Neural progenitor cell (in vitro differentiated cells): ENCODE measurements around the gene SATB1. TPM values are rescaled to one million over a fixed set of nuclear protein-coding genes. Genes with fewer than 3 reads are reported as not detected.

ENCODE experiments used
- DNase-seq: peaks from one replicate; pipeline ENCODE4 v3.0.0-alpha.2; 2016; ENCODE audit warnings: low spot score
- H2AFZ ChIP-seq: fragments of 200-600 bp; sonication (generic); replicated peaks from 2 replicates; pipeline ENCODE4 v1.6.1; 2016; ENCODE audit warnings: antibody characterized with exemption
- H3F3A ChIP-seq: fragments of 200-600 bp; sonication (generic); 2 replicates; pipeline ENCODE4 v1.6.1; 2016; ENCODE audit warnings: antibody characterized with exemption, low read depth
- H3K27ac ChIP-seq: fragments of 200-600 bp; sonication (generic); 2 replicates; pipeline ENCODE4 v1.5.1; 2016; ENCODE audit warnings: mild to moderate bottlenecking
- H3K27me3 ChIP-seq: fragments of 200-600 bp; sonication (generic); 2 replicates; pipeline ENCODE4 v1.6.1; 2016; ENCODE audit warnings: mild to moderate bottlenecking, moderate library complexity
- H3K36me3 ChIP-seq: fragments of 200-600 bp; sonication (generic); 2 replicates; pipeline ENCODE4 v1.5.1; 2016
- H3K4me1 ChIP-seq: fragments of 200-600 bp; sonication (generic); 2 replicates; pipeline ENCODE4 v1.6.1; 2016; ENCODE audit warnings: mixed run types
- H3K4me2 ChIP-seq: fragments of 200-600 bp; sonication (generic); 2 replicates; pipeline ENCODE4 v1.6.1; 2016
- H3K4me3 ChIP-seq: fragments of 200-600 bp; sonication (generic); 2 replicates; pipeline ENCODE4 v1.5.1; 2016
- H3K79me2 ChIP-seq: fragments of 200-600 bp; sonication (generic); 2 replicates; pipeline ENCODE4 v1.6.1; 2016; ENCODE audit warnings: low read depth
- H3K9ac ChIP-seq: fragments of 200-600 bp; sonication (generic); 2 replicates; pipeline ENCODE4 v1.6.1; 2016
- H3K9me3 ChIP-seq: fragments of 200-600 bp; sonication (generic); 2 replicates; pipeline ENCODE4 v1.5.1; 2016; ENCODE audit warnings: low read depth
- H4K20me1 ChIP-seq: fragments of 200-600 bp; sonication (generic); 2 replicates; pipeline ENCODE4 v1.6.1; 2016; ENCODE audit warnings: low read depth
- H3K27ac Mint-ChIP-seq: 3 replicates; pipeline ENCODE4 v1.8.0; 2021; ENCODE audit warnings: mixed read lengths
- H3K27me3 Mint-ChIP-seq: 2 replicates; pipeline ENCODE4 v1.8.0; 2022; ENCODE audit warnings: low read depth, mild to moderate bottlenecking, inconsistent platforms, moderate library complexity, mixed read lengths; ENCODE audit not compliant: insufficient read depth
- H3K36me3 Mint-ChIP-seq: 3 replicates; pipeline ENCODE4 v1.8.0; 2021; ENCODE audit warnings: mixed read lengths
- H3K4me1 Mint-ChIP-seq: 3 replicates; pipeline ENCODE4 v1.8.0; 2021; ENCODE audit warnings: mixed read lengths
- H3K4me3 Mint-ChIP-seq: 3 replicates; pipeline ENCODE4 v1.8.0; 2021; ENCODE audit warnings: mild to moderate bottlenecking, moderate library complexity, mixed read lengths
- H3K9me3 Mint-ChIP-seq: 3 replicates; pipeline ENCODE4 v1.8.0; 2020; ENCODE audit warnings: mixed read lengths
- CTCF ChIP-seq: fragments of 200-600 bp; sonication (generic); IDR thresholded peaks from 2 replicates; pipeline ENCODE4 v1.5.1; 2017; ENCODE audit warnings: antibody characterized with exemption, mild to moderate bottlenecking
- EZH2 ChIP-seq: fragments of 200-600 bp; sonication (generic); IDR thresholded peaks from 2 replicates; pipeline ENCODE4 v1.6.1; 2017; ENCODE audit warnings: antibody characterized with exemption, mild to moderate bottlenecking, moderate library complexity
- EZH2phosphoT487 ChIP-seq: fragments of 200-600 bp; sonication (generic); IDR thresholded peaks from 2 replicates; pipeline ENCODE4 v1.6.1; 2017; ENCODE audit warnings: antibody characterized with exemption
- total RNA-seq: library from RNA; depleted of rRNA; stranded (reverse); fragments of >200 nt; gene quantifications from 2 replicates; pipeline ENCODE4 v1.2.3, GENCODE V29; 2015; ENCODE audit warnings: low replicate concordance

SATB1 gene
- total RNA-seq, 1 donor from 2014 or later, result 38.6 TPM

DNA sequence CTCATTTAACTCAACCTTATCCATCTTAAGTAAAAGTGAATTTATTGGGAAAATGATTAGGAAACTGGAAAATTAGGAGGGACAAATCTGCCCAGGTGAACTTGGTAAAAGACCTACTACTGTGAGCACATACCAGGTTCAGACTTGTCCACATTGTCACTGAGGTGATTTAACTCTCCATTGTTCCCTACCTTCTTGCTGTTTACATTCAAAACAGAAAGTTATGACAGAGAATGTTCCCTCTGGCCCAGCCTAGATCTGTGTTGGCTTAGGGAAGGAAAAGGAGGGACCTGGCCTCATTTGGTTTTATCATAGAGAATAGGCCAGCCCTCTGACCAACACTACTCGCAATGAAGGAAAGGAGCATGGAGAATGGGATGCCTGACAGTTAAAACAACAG lies 117.6 kb downstream of the SATB1 start:
- no peaks in the 10 kb centered on the region for H3K9me3 Mint-ChIP-seq
- no peak overlapping the region for H3K4me2 ChIP-seq
- H3K4me3 Mint-ChIP-seq, result no peak overlapping the region
- no peaks in the 10 kb centered on the region for H3K79me2 ChIP-seq
- H3K27me3 Mint-ChIP-seq, result no peaks in the 10 kb centered on the region
- no peaks in the 10 kb centered on the region for H3K9me3 ChIP-seq
- no peak overlapping the region for H2AFZ ChIP-seq
- no peak for TF ChIP-seq EZH2
- TF ChIP-seq EZH2phosphoT487, result no peak
- no peak for TF ChIP-seq CTCF
- H3K4me3 ChIP-seq, result no peak overlapping the region
- no peaks in the 10 kb centered on the region for H3F3A ChIP-seq
- H3K36me3 ChIP-seq, result no peaks in the 10 kb centered on the region
- no peak overlapping the region for H3K27ac Mint-ChIP-seq
- no peaks in the 10 kb centered on the region for H3K4me1 Mint-ChIP-seq
- DNase-seq, result no peak
- no peaks in the 10 kb centered on the region for H3K36me3 Mint-ChIP-seq
- H4K20me1 ChIP-seq, result no peaks in the 10 kb centered on the region
- H3K27me3 ChIP-seq, result no peaks in the 10 kb centered on the region
- no peak overlapping the region for H3K27ac ChIP-seq
- H3K9ac ChIP-seq, result no peak overlapping the region
- no peaks in the 10 kb centered on the region for H3K4me1 ChIP-seq

DNA sequence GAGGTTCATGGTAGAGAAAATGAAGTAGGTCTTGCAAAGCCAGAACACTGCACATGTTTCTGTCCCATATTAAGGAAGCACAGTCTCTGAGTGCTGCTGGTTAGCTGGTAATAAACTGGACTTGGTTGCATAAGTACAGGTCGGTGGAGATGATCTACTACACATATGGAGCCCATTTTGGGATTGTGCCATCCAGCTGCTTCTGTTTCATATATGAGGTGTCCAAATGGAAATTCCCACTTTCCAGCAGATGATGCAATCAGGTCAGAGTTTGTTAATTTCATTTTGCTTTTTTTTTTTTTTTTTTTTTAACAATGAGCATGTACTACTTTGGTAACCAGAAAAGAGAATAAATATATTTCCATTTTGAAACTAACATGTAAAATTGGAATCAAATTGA lies 122.6 kb downstream of the SATB1 start:
- no peaks in the 10 kb centered on the region for H3K9me3 ChIP-seq
- H3K27me3 ChIP-seq, result no peaks in the 10 kb centered on the region
- no peaks in the 10 kb centered on the region for H3K4me1 Mint-ChIP-seq
- H3K79me2 ChIP-seq, result no peaks in the 10 kb centered on the region
- TF ChIP-seq EZH2, result no peak
- no peak for TF ChIP-seq CTCF
- no peak for TF ChIP-seq EZH2phosphoT487
- no peaks in the 10 kb centered on the region for H3F3A ChIP-seq
- H3K9me3 Mint-ChIP-seq, result peaks cover 3% of the 10 kb centered on the region
- no peak overlapping the region for H3K27ac Mint-ChIP-seq
- H3K4me3 ChIP-seq, result no peak overlapping the region
- no peak overlapping the region for H3K9ac ChIP-seq
- no peak for DNase-seq
- H3K36me3 Mint-ChIP-seq, result no peaks in the 10 kb centered on the region
- H3K4me2 ChIP-seq, result no peak overlapping the region
- H3K4me1 ChIP-seq, result no peaks in the 10 kb centered on the region
- H3K36me3 ChIP-seq, result no peaks in the 10 kb centered on the region
- H3K27me3 Mint-ChIP-seq, result no peaks in the 10 kb centered on the region
- no peaks in the 10 kb centered on the region for H4K20me1 ChIP-seq
- no peak overlapping the region for H3K27ac ChIP-seq
- no peak overlapping the region for H2AFZ ChIP-seq
- no peak overlapping the region for H3K4me3 Mint-ChIP-seq

DNA sequence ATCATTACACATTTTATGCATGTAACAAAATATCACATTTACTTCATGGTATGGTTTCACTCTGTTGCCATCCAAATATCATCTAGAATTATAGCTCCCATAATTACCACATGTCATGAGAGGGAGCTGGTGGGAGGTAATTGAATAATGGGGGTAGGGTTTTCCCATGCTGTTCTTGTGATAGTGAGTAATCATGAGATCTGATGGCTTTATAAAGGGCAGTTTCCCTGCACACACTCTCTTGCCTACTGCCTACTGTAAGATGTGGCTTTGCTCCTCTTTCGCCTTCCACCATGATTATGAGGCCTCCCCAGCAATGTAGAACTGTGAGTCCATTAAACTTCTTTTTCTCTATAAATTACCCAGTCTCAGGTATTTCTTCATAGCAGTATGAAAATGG lies 123.4 kb downstream of the SATB1 start:
- H3K27ac ChIP-seq, result no peak overlapping the region
- no peaks in the 10 kb centered on the region for H3K9me3 ChIP-seq
- Mint-ChIP-seq H3K36me3 (no peaks in the 10 kb centered on the region), H3K4me1 (no peaks in the 10 kb centered on the region), H3K27ac (no peak overlapping the region), H3K9me3 (peaks cover 11% of the 10 kb centered on the region), H3K27me3 (no peaks in the 10 kb centered on the region), H3K4me3 (no peak overlapping the region)
- H3F3A ChIP-seq, result no peaks in the 10 kb centered on the region
- H2AFZ ChIP-seq, result no peak overlapping the region
- H3K4me1 ChIP-seq, result no peaks in the 10 kb centered on the region
- no peak overlapping the region for H3K4me2 ChIP-seq
- no peaks in the 10 kb centered on the region for H4K20me1 ChIP-seq
- H3K9ac ChIP-seq, result no peak overlapping the region
- TF ChIP-seq EZH2 (no peak), EZH2phosphoT487 (no peak), CTCF (no peak)
- H3K4me3 ChIP-seq, result no peak overlapping the region
- no peaks in the 10 kb centered on the region for H3K79me2 ChIP-seq
- H3K36me3 ChIP-seq, result no peaks in the 10 kb centered on the region
- no peak for DNase-seq
- H3K27me3 ChIP-seq, result no peaks in the 10 kb centered on the region

DNA sequence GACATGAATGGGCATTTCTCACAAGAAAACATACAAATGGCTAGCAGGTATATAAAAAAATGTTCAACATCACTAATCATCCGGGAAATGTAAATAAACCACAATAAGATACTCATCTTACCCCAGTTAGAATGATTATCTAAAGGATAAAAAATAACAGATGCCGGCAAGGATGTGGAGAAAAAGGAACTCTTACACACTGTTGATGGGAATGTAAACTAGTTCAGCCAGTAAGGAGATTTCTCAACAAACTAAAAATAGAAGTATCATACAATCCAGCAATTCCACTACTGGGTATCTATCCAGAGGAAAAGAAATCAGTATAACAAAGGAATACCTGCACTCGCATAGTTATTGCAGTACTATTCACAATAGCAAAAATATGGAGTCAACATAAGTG lies 124.2 kb downstream of the SATB1 start:
- Histone ChIP-seq H3K4me3 (no peak overlapping the region), H3K36me3 (no peaks in the 10 kb centered on the region), H3K79me2 (no peaks in the 10 kb centered on the region), H3K9ac (no peak overlapping the region), H3F3A (no peaks in the 10 kb centered on the region), H2AFZ (no peak overlapping the region), H3K4me1 (no peaks in the 10 kb centered on the region), H4K20me1 (no peaks in the 10 kb centered on the region), H3K4me2 (no peak overlapping the region), H3K27me3 (no peaks in the 10 kb centered on the region), H3K27ac (no peak overlapping the region), H3K9me3 (no peaks in the 10 kb centered on the region)
- no peak for DNase-seq
- peaks cover 15% of the 10 kb centered on the region for H3K9me3 Mint-ChIP-seq
- no peaks in the 10 kb centered on the region for H3K27me3 Mint-ChIP-seq
- TF ChIP-seq EZH2phosphoT487 (no peak), EZH2 (no peak), CTCF (no peak)
- no peaks in the 10 kb centered on the region for H3K4me1 Mint-ChIP-seq
- no peaks in the 10 kb centered on the region for H3K36me3 Mint-ChIP-seq
- no peak overlapping the region for H3K4me3 Mint-ChIP-seq
- H3K27ac Mint-ChIP-seq, result no peak overlapping the region
